ENCODE data around the gene EDIL3.
"Not testable (repeated sequence)": the region's sequence is repeated elsewhere in the genome, so short reads cannot be mapped to it uniquely, and the experiment has no call there.

The EDIL3 gene

DNA sequence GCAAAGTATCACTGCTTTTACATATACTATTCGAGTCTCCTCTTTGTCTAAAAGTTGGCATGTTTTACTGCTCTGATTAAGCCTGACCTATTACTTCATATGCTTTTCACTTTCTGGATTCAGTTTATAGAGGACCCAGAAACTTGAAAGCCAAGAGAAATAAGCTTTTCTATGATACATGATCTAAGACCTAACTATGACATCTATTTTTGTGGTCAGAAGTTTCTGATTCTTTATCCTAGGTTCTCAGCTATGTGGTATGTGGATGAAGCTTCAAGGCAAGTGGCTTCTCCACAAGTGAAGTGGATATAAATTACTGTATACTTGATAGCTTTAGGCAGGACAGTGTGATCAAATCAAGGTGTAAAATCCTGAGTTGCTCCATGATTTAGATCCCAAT is 6.3 kb downstream of the EDIL3 start:
- DNase-seq (ENCODE audit: low read depth, low spot score) = no peak

DNA sequence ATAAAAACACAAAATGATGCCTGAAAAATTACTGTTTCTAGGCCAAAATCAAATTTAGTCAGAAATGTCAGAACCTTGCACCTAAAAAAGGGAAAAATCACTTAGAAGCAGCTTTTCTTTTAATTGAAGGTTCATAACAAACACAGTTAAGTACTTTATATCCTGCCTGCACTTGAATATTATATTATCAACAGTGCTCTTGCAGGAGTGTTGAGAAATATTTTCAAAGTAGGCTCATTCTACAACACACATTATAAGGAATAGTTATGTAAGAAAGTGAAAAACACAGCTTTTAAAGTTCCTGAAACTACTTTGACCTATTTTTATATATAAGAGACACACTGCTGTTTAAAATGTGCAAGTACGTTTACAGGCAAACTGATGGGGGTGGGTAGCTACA is 8.3 kb downstream of the EDIL3 start:
- no peak for DNase-seq (ENCODE audit: low read depth, low spot score)

DNA sequence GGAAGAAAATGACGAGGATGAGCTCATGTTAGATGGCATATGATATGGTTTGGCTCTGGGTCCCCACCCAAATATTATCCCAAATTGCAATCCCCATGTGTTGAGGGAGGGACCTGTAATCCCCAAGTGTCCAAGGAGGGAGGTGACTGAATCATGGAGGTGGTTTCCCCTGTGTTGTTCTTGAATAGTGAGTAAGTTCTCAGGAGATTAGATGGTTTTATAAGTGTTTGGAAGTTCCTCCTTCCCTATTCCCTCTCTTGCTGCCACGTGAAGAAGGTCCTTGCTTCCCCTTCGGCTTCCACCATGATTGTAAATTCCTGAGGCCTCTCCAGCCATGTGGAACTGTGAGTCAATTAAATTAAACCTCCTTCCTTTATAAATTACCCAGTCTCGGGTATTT is 10.1 kb downstream of the EDIL3 start:
- no peak for DNase-seq (ENCODE audit: low read depth, low spot score)

DNA sequence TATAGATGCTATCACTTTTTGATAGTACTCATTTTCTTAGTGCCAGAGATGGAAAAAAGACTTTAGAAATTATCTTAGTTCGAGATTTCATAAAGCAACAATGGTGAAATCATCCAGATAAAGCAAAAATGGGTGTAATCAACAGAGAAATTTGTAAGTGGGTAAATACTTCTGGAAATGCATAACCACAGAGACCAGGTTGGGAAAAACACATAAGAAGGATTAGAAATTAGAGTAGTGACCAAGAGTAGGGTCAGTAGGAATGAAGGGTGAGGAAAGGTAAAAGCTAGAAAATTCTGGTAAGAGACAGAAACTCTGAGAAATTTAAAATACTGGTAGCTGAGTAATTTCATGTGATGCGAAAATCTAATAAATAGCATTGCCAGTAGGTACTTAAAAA is 11.2 kb downstream of the EDIL3 start:
- DNase-seq (ENCODE audit: low read depth, low spot score) = no peak

DNA sequence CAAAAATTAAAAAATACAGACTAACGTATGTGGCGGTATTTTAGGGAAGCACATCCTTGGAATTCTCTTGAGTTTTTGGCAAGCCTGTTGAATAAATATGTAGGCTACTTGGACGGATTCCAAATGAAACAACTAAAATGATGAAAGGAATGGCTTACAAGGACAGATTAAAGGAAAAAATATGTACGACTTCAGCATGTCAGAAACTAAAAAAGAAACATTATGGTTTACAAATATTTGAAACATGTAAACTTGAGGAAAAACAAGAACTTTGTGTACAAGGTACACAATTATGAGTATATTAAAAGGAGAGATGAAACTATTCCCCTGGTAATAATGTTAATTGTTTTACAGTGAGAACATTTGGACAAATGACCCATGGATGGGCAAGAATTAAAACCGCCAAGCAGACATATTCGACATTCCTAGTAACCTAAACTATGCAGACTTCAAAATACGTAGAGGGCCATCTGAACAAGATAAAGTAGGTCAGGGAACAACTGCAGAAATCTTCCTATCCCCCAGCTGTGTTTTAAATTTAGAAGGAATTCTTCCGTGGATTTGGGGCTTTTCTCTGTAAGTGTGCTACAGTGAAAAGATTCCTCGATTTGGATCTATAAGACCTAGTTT is 12.5 kb downstream of the EDIL3 start:
- no peak for DNase-seq (ENCODE audit: low read depth, low spot score)

DNA sequence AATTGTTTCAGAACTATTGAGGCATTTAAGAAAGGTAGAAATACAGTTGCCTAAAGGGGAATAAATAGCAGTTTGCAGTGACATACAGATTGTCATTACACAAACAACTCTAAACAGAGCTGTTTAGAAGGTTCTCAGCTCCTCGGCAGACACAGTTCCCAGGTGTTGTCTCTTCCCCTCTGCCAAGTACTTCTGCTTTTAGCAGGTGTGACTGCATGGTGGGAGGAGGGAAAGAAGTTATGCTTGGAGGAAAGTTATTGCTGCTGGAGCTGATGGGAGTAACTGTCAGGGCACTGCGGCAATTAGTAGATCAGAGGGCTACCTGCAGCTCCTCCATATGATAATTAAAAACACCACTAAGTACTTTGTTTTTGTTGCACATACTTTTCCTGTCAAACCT is 14.5 kb downstream of the EDIL3 start:
- DNase-seq (ENCODE audit: low read depth, low spot score) = no peak

DNA sequence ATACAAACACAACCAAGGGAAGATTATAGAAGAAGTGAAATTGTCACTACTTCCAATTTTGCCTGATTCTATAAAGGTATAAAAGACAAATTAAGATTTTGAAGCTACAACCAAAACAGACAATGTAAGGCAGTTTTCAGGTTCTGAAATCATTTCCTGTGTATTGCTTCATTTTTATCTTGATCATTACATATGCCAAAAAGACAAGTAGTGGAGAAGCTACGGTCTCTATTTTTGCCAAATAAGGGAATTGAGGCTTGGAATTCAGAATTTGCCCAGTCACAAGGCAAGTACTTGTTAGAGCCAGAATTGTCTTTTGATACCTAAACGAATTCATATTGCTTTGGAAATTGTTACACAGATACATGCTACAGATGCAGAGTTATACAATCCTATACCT is 20.6 kb downstream of the EDIL3 start:
- DNase-seq (ENCODE audit: low read depth, low spot score) = no peak

DNA sequence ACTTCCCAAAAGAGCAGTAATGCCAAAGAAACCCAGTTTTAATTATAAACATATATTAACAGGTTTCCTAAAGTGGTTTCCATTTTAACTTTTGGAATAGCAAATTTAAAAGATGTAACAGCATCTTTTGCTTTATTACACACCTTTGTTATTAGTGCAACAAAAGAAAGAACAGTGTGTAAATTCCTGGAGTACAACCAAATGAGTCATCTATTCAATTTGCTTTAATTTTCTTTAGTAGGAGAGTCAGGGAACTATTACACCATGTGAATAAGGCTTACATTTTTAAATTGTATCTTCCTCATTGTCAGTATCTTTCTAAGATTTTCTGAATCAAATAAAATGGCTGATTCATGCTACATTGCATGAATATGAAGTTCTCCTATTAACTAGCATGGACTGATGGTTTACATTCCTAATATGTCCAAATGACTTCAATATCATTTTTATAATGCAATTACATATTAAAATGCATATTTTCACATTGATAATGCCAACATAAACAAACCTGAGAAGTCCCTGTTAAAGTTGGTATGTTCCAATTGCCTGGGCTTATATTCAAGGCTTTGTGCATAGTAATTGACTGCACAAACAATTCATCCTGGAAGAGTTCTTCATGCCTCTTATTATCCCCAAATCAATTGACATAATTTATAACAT is 22.5 kb downstream of the EDIL3 start:
- no peak for DNase-seq (ENCODE audit: low read depth, low spot score)

DNA sequence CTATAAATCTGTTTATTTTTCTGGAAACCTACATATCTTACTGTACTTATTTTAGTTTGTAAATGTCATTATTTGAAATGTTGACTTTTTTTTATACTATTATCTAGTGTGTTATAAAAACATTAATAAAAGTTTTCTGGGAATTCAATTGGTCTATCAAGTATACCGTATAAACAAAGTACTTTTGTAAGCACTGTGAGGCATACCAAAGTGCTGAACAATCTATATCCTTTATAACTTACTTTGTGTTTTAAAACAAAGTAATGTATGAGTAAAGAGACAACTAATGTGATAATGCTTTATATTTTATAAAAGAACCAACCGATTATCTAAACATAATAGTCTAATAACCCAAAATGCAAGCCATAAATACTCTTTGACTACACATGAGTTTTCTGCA is 23.1 kb downstream of the EDIL3 start:
- no peak for DNase-seq (ENCODE audit: low read depth, low spot score)

DNA sequence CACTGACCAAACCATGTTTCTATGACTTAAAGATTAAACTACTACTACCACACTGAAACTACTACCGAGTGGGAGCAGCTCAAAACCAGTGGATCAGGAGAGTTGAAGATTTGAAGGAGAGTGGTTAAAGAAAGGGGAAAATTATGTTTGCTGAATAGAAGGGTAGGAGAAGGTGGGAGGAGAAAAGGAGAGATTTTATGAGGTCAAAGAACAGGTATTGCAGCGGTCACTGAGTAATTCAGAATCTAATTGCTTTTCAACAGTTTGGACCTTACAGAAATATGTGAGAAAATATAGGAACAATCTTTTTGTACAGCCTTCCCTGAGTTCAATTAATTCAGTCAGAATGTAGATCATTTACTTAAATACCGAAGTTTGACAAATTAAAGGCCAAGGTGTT is 24.6 kb downstream of the EDIL3 start:
- no peak for DNase-seq (ENCODE audit: low read depth, low spot score)

DNA sequence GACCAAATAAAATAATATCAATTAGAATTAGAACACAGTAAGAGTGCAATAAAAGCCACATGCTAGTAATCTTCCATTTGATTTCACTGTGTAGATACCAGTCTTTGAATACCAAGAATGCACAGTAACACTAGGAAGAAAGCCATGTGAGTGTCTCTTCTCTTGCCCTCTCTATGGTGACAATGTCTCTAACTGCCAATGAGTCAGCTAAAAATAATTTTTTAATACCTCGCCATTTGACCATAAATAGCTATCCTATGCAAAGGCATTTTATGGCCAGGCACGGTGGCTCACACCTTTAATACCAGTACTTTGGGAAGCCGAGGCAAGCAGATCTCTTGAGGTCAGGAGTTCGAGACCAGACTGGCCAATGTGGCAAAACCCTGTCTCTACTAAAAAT is 30.6 kb downstream of the EDIL3 start:
- no peak for DNase-seq (ENCODE audit: low read depth, low spot score)

DNA sequence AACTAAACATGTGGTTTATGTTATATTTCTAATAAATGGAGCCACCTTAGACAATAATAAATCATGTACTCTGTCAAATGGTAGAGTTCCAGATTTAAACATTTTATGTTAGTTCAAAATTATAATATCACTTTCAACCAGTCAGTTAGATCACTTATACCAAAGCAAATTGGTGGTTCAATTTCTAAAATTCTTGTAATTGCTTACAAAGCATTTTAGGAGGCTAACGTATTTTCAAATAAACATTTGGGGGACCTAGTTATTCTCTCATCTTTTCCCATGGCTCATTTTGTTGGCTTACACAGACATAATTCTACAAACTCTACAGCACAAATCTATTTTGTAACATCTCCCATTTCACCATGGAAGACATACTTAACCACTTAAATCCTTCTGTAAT is 39.9 kb downstream of the EDIL3 start:
- DNase-seq (ENCODE audit: low read depth, low spot score) = no peak

DNA sequence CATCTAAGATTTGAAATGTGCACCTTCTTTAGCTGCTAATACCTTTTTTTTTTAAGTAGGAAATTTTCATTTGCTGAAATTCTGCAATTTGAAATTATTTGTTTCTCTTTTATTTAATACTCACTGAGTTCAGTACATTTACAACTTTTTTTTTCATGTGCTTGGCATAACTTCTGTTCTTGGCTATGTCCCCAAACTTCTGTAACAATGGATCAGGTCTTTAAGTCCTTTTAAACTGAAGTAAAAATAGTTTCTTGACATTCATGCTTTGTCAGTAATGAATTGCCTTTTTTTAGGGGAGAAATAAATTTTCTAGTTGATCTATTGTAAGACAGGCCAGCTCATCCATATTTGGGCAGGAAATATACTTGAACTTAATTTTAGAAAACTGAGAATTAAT is 41.5 kb downstream of the EDIL3 start:
- DNase-seq (ENCODE audit: low read depth, low spot score) = no peak

DNA sequence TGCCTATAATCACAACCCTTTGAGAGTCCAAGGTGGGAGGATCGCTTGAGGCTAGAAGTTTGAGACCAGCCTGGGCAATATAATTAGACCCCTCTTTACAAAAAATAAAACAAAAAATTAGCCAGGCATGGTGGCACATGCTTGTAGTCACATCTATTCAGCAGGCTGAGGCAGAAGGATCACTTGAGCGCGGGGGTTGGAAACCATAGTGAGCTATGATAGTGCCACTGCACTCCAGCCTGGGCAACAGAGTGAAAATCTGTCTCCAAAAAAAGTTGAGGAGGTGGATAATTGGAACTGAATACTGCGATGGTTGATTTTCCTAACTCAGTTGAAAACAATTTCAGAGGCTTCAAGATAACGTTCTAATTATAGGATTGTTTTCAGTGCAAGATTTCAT is 52.6 kb downstream of the EDIL3 start:
- no peak for DNase-seq (ENCODE audit: low read depth, low spot score)

DNA sequence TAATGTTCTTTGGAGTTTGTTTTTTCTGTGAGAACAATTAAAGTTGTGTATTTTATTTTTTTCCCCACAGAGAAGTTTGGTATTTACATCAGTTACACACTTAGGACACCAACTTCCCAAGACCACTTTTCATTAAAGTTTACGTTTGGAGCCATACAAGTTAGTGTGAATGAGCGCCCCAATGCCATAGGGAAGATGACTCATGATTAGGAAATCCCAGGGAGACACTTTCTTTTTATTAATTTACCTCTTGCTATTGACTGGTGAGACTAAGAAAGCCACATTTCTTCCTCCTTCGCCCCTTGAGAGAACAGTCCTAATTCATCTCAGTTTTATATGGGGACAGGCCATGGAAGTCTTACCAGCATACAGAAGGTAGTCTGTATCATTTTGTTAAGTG is 57.1 kb downstream of the EDIL3 start:
- no peak for DNase-seq (ENCODE audit: low read depth, low spot score)

DNA sequence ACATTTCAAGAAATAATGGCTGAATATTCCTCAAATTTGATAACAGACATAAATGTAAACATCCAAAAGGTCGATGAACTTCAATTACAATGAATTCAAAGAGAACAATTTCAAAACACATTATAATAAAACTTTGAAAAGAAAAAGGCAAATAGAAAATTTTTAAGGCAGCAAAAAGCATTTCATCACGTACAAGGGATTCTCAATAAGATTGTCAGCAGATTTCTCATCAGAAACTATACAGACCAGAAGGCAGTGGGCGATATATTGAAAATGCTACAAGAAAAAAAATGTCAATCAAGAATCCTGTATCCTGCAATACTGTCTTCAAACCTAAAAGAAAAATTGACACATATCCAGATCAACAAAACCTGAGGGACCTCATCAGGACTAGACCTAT is 62.0 kb downstream of the EDIL3 start:
- no peak for DNase-seq (ENCODE audit: low read depth, low spot score)

DNA sequence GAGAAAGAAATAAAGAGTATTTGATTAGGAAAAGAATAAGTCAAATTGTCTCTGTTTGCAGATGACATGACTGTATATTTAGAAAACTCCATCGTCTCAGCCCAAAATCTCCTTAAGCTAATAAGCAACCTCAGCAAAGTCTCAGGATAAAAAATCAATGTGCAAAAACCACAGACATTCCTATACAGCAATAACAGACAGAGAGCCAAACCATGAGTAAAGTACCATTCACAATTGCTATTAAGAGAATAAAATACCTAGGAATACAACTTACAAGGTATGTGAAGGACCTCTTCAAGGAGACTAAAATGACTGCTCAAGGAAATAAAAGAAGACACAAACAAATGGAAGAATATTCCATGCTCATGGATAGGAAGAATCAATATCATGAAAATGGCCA is 66.9 kb downstream of the EDIL3 start:
- DNase-seq (ENCODE audit: low read depth, low spot score) = not testable (repeated sequence)

DNA sequence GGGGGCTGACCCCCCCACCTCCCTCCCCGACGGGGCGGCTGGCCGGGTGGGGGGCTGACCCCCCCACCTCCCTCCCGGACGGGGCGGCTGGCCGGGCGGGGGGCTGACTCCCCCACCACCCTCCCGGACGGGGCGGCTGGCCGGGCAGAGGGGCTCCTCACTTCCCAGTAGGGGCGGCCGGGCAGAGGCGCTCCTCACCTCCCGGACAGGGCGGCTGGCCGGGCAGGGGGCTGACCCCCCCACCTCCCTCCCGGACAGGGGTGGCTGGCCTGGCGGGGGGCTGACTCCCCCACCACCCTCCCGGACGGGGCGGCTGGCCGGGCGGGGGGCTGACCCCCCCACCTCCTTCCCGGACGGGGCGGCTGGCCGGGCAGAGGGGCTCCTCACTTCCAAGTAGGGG is 72.4 kb downstream of the EDIL3 start:
- DNase-seq (ENCODE audit: low read depth, low spot score) = not testable (repeated sequence)

DNA sequence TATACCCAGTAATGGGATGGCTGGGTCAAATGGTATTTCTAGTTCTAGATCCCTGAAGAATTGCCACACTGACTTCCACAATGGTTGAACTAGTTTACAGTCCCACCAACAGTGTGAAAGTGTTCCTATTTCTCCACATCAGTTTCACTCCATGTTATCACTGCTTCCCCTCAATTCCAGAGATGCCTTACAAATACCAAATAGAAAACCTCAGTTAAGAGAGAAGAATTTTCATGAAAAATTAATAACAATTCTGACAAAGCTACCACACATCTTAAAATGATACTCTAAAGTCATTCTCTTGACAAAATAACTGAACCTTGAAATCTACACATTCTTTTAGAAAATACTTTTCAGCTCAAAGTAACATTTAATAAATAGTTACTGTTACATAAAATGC is 74.8 kb downstream of the EDIL3 start:
- DNase-seq (ENCODE audit: low read depth, low spot score) = not testable (repeated sequence)

DNA sequence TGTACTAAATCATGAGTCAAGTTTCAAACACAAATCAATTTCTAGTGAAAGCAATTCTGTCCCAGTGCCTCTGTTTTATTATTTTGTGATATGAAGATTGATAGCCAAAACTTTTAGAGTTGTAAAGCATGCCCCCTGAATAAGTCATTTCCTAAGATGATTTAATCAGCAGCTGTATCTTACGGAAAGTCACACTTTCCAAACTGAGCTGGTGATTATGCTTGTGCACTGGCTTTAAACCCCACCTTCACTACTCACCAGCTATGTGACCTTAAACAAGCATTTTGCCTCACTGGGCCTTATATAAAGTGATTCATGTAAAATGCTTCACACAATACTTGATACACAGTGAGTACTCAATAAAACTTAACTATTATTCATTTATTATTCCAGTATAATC is 78.1 kb downstream of the EDIL3 start:
- no peak for DNase-seq (ENCODE audit: low read depth, low spot score)

DNA sequence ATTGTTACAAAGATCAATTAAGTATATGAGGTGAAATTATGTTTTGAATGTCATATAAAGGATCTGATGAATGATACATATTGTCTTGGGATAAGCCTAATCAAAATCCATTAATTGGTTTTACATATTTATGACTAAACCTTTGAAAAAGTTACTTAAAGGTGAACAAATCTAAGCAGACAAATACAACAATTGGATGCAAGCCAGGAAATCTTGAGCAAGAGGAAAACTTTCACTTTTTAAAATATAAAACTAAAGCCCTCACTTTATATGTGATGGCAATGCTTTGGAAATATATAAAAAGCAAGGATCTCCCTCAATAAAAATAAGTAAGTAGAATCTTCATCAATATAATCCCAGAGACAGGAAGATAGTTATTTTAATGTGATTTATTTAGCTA is 80.1 kb downstream of the EDIL3 start:
- DNase-seq (ENCODE audit: low read depth, low spot score) = no peak

DNA sequence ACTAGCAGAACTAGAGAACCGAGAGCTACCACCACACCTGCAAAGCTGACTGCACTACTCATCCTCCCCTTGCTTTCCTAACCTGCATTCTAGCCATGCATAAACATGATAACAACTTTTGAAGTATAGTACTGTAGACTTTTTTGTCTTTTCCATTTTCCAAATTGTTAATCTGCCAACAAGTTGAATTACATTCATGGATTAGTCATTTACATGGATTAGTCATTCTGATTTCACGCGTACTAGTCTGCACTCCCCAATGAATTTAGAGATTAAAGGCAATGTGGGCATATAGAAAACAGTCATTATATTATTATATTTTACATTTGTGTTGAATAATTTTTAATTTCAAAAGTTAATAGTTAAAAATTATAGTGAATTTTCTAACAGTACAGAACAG is 81.4 kb downstream of the EDIL3 start:
- DNase-seq (ENCODE audit: low read depth, low spot score) = no peak

DNA sequence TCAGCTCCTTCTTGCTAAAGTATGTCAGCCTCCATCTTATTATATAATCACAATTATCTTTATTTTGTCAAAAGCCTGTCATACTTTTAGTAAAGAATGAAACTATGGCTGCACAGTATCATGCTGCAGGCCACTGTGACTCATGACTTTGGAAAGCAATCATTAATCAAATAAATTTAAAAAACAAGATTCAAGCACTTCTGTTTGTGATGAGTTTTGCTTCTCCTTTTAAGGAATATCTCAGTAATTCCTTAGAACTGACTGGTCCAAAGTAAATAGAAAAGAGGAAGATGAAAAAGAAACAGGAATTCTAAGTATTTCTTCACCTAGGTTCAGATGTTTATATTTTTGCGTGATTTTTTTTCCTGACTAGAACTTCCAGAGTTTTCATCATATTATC is 83.1 kb downstream of the EDIL3 start:
- no peak for DNase-seq (ENCODE audit: low read depth, low spot score)

DNA sequence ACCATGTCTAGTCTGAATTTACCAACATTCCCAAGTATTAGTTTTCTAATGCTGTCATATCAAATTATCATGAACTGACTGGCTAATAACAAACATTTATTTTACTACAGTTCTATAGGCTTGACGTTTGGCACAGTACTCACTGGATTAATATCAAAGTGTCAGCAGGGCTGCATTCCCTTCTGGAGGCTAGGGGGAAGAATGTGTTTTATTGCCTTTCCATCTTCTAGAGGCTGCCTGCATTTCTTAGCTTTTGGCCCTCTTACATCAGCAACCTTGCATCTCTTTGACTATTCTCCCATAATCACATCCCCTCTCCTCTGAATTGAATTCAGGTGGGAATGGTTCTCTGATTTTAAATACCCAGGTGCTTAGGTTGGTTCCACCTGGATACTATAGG is 84.7 kb downstream of the EDIL3 start:
- DNase-seq (ENCODE audit: low read depth, low spot score) = no peak
